Measurements from ENCODE around the gene LGMN.

GRCh38 chr14:92748259-92749016 lies at the start of gene LGMN:
- TF ChIP-seq CTCF (IDR thresholded peaks at IDR 0.05) (no peak), ZFX (IDR thresholded peaks at IDR 0.05; ENCODE audit: borderline replicate concordance) (no peak)
